Lung (tissue), 12 donors: ENCODE data around the gene SAP25. TPM values are rescaled to one million over a fixed set of nuclear protein-coding genes. Genes with fewer than 3 reads are reported as not detected.

Source experiments
- ATAC-seq: fragments of 200-7000 bp; cut with Tn5 transposase; one replicate; pipeline ENCODE4 v1.9.1; 2020; ENCODE audit warnings: moderate number of reproducible peaks; ENCODE audit not compliant: insufficient read depth, low FRiP score
- DNase-seq, 3 donors: peaks; one replicate each; pipeline ENCODE4 v3.0.0-alpha.2; 2013 to 2017
- H3K27ac ChIP-seq, 2 donors: one replicate each; pipeline ENCODE4 v1.5.1; 2013; ENCODE audit warnings: mild to moderate bottlenecking in 2 of 2, moderate library complexity in 2 of 2, control low read depth in 1 of 2, inconsistent platforms in 1 of 2, low read depth in 1 of 2, low read length in 1 of 2
- H3K27me3 ChIP-seq, 3 donors: one replicate each; pipeline ENCODE4 v1.5.1; 2013; ENCODE audit warnings: low read length in 2 of 3; ENCODE audit not compliant: control insufficient read depth in 3 of 3, insufficient read depth in 3 of 3
- H3K36me3 ChIP-seq, 4 donors: one replicate each; pipeline ENCODE4 v1.5.1; 2013; ENCODE audit warnings: low read length in 4 of 4, mild to moderate bottlenecking in 1 of 4, moderate library complexity in 1 of 4; ENCODE audit not compliant: control insufficient read depth in 4 of 4, insufficient read depth in 4 of 4
- H3K4me1 ChIP-seq, 5 donors: one replicate each; pipeline ENCODE4 v1.5.1; 2013; ENCODE audit warnings: low read length in 5 of 5, mild to moderate bottlenecking in 2 of 5, moderate library complexity in 1 of 5; ENCODE audit not compliant: control insufficient read depth in 5 of 5, insufficient read depth in 5 of 5
- H3K4me3 ChIP-seq: one replicate; pipeline ENCODE4 v1.5.1; 2013; ENCODE audit warnings: mild to moderate bottlenecking, control low read depth, moderate library complexity
- H3K9ac ChIP-seq, 2 donors: one replicate each; pipeline ENCODE4 v1.5.1; 2013; ENCODE audit warnings: low read length in 2 of 2, control low read depth in 1 of 2; ENCODE audit not compliant: insufficient read depth in 1 of 2
- H3K9me3 ChIP-seq, 4 donors: one replicate each; pipeline ENCODE4 v1.5.1; 2013; ENCODE audit warnings: low read length in 3 of 4, mild to moderate bottlenecking in 1 of 4, moderate library complexity in 1 of 4; ENCODE audit not compliant: control insufficient read depth in 4 of 4, insufficient read depth in 3 of 4
- WGBS, 2 donors: extraction: QIAGEN DNeasy Blood & Tissue Kit; methylation state at CpG; one replicate each; pipeline ENCODE4 v1.1.7; 2013; 5-methylcytosine and 5-hydroxymethylcytosine counted together
- polyA plus RNA-seq, 2 donors: library from polyadenylated mRNA; stranded (reverse); fragments of 200-250 nt; gene quantifications; one replicate each; pipeline ENCODE4 v1.2.1, GENCODE V29; 2013
- total RNA-seq, 2 donors: library from RNA; depleted of rRNA in 1 of 2; stranded (reverse); fragments of >200 nt in 1 of 2; gene quantifications; one replicate each; pipeline ENCODE4 v1.2.1, GENCODE V29; 2014 to 2021
- TF ChIP-seq, protein P1 (sequence below): IDR thresholded peaks from 2 replicates; pipeline ENCODE4 v1.5.1; 2012; ENCODE audit warnings: mild to moderate bottlenecking; ENCODE audit errors: control extremely low read depth, extremely low read depth
- donor health status: control.
- donor health status: control.
- donor health status: Bipolar disorder and iron deficiency.
- donor health status: healthy.
- donor health status: DM: yes; HTN: yes; CAD: no.

Gene SAP25
- total and polyA plus RNA-seq, 4 donors: 1.9 to 9.9 (median 6.2) TPM

DNA sequence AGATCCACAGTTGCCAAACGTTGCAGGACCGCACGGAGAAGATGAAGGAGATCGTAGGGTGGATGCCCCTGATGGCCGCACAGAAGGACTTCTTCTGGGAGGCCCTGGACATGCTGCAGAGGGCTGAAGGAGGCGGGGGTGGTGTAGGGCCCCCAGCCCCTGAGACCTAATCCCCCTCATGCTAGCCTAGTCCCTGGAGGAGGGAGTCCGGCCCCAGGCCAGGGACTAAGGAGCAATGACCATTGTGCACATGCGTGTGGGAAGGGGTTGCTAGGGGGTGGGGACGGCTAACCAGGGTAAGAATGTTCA is 27.0 kb upstream of the SAP25 start:
- H3K27me3 ChIP-seq: no peaks in the 10 kb centered on the region
- DNase-seq: no peak
- H3K9ac ChIP-seq: no peak overlapping the region
- 81 to 92% methylated on average over 9 of the region's 9 CpGs for WGBS, 2 donors
- no peaks in the 10 kb centered on the region for H3K36me3 ChIP-seq
- H3K9me3 ChIP-seq: no peaks in the 10 kb centered on the region
- TF ChIP-seq, protein P1, sequence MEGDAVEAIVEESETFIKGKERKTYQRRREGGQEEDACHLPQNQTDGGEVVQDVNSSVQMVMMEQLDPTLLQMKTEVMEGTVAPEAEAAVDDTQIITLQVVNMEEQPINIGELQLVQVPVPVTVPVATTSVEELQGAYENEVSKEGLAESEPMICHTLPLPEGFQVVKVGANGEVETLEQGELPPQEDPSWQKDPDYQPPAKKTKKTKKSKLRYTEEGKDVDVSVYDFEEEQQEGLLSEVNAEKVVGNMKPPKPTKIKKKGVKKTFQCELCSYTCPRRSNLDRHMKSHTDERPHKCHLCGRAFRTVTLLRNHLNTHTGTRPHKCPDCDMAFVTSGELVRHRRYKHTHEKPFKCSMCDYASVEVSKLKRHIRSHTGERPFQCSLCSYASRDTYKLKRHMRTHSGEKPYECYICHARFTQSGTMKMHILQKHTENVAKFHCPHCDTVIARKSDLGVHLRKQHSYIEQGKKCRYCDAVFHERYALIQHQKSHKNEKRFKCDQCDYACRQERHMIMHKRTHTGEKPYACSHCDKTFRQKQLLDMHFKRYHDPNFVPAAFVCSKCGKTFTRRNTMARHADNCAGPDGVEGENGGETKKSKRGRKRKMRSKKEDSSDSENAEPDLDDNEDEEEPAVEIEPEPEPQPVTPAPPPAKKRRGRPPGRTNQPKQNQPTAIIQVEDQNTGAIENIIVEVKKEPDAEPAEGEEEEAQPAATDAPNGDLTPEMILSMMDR: no peak
- ATAC-seq: no peak
- no peak overlapping the region for H3K27ac ChIP-seq
- no peak overlapping the region for H3K4me3 ChIP-seq
- H3K4me1 ChIP-seq: peaks cover 0 to 31% (median 5%) of the 10 kb centered on the region in 5 donors

DNA sequence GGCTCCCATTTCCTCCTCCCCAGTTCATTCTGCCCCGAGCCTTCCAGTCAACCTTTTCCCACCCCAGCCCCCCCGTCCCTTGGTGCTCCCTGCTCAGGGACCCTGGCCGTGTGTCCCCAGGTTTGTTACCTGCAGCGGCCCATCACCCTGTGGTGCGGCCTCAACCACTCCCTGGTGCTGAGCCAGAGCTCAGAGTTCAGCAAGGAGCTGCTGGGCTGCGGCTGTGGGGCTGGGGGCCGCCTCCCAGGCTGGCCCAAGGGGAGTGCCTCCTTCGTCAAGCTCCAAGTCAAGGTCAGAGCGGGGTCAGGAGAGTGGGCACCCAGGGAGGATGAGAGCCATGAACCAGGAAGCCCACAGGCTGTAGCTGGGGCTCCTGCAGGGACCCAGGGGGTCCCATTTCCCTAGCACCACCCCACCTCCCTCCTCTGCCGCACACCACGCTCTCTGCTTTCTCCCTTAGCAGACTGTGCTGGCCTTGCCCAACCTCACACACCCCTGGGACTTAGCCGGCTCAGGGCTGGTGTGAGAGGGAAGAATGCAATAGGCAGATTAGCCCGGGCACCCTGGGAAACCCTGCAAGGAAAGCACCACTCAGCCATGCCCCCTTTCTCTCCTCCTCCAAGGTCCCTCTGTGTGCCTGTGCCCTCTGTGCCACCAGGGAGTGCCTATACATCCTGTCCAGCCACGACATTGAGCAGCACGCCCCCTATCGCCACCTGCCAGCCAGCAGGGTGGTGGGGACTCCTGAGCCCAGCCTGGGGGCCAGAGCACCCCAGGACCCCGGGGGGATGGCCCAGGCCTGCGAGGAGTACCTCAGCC is 26.4 kb upstream of the SAP25 start:
- ATAC-seq: no peak
- Histone ChIP-seq H3K9me3 (no peaks in the 10 kb centered on the region), H3K4me3 (no peak overlapping the region), H3K9ac (no peak overlapping the region), H3K27ac (no peak overlapping the region), H3K36me3 (peaks cover 0 to 2% (median 0%) of the 10 kb centered on the region in 4 donors), H3K4me1 (peaks cover 0 to 26% (median 5%) of the 10 kb centered on the region in 5 donors), H3K27me3 (no peaks in the 10 kb centered on the region)
- no peak for DNase-seq
- TF ChIP-seq, protein P1: no peak
- 78 to 85% methylated on average over 18 of the region's 18 CpGs for WGBS, 2 donors

DNA sequence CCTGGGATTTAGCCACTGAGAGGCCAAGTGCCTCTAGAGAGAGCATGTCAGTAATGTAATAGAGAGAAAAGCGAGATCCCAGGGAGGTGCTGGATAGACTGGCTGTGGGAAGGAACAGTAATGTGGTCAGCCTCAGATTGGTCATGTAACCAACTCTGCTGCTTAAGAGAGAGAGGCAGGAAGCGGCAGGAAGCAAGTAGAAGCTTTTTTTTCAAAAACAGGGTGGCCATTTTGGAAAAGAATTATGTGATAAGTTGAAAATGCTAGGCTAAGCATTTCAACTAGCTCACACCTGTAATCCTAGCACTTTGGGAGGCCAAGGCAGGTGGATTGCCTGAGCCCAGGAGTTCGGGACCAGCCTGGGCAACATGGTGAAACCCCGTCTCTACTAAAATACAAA is 24.7 kb upstream of the SAP25 start:
- WGBS, 2 donors: 83 to 85% methylated on average over 4 of the region's 4 CpGs
- TF ChIP-seq, protein P1: no peak
- no peak for ATAC-seq
- peaks cover 0 to 15% (median 0%) of the 10 kb centered on the region in 5 donors for H3K4me1 ChIP-seq
- no peak overlapping the region for H3K27ac ChIP-seq
- no peak overlapping the region for H3K4me3 ChIP-seq
- DNase-seq: no peak
- H3K9me3 ChIP-seq: no peaks in the 10 kb centered on the region
- H3K27me3 ChIP-seq: no peaks in the 10 kb centered on the region
- H3K36me3 ChIP-seq: peaks cover 0 to 2% (median 0%) of the 10 kb centered on the region in 4 donors
- no peak overlapping the region for H3K9ac ChIP-seq
